Retina (tissue), 1 donor: ENCODE data around the gene ZSCAN18.
A peak's percentile ranks its signal among the peaks of the same experiment; 100 is the strongest.
"Not testable (repeated sequence)": the region's sequence is repeated elsewhere in the genome, so short reads cannot be mapped to it uniquely, and the experiment has no call there.

Experiments used
- DNase-seq: peaks from one replicate; pipeline ENCODE4 v3.0.0-alpha.2; 2016

Gene ZSCAN18, protein sequence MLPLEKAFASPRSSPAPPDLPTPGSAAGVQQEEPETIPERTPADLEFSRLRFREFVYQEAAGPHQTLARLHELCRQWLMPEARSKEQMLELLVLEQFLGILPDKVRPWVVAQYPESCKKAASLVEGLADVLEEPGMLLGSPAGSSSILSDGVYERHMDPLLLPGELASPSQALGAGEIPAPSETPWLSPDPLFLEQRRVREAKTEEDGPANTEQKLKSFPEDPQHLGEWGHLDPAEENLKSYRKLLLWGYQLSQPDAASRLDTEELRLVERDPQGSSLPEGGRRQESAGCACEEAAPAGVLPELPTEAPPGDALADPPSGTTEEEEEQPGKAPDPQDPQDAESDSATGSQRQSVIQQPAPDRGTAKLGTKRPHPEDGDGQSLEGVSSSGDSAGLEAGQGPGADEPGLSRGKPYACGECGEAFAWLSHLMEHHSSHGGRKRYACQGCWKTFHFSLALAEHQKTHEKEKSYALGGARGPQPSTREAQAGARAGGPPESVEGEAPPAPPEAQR

DNA sequence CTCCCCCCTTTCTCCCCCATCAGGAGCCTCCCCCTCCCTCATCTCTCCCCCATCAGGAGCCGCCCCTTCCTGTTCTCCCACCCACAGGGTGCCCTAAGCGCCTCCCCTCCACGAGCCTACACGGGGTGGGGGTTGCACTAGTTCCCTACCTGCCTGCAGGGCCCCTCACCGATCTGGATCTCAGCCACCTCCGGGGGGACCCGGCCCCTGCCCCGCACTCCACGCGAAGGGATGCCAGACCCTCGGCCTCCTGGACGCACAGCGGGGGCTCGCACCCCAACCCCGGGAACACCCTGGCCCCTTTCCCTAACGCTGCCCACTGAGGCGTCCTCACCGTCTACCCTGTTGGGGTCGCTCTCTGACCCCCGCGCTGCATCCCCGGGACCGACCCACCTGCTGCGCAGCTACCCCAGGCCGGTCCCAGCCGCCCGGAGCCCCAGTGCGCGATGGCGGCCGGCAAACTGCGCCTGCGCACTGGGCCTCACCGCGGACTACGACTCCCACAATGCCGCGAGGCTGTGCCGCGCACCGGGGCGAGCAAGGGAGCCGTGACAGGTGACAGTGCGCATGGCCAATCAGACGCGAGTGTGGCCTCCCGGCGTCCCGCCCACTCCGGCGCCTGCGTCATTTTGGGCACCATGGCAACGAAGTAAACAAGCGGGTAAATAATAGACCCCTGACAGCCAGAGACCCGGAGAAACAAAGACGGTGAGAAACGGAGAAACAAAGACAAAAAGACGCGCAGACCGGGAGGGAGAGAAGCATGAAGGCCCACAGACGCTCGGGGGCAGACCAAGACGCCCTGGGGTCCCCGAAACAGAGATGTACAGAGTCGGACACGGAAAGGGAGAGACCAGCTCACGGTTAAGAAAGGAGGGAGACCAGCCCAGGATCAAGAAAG lies at the start of gene ZSCAN18:
ZSCAN18 (minus strand) TSS at position 451 of the 901 bp plus-strand sequence. CDS start 7,964 bp downstream, outside the sequence.
- peak; percentile 98 for DNase-seq

DNA sequence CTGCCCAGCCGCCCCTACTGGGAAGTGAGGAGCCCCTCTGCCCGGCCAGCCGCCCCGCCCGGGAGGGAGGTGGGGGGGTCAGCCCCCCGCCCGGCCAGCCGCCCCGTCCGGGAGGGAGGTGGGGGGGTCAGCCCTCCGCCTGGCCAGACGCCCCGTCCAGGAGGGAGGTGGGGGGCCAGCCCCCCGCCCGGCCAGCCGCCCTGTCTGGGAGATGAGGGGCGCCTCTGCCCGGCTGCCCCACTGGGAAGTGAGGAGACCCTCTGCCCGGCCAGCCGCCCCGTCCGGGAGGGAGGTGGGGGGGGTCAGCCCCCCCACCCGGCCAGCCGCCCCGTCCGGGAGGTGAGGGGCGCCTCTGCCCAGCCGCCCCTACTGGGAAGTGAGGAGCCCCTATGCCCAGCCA lies 49.4 kb upstream of the ZSCAN18 start:
- DNase-seq: not testable (repeated sequence)

DNA sequence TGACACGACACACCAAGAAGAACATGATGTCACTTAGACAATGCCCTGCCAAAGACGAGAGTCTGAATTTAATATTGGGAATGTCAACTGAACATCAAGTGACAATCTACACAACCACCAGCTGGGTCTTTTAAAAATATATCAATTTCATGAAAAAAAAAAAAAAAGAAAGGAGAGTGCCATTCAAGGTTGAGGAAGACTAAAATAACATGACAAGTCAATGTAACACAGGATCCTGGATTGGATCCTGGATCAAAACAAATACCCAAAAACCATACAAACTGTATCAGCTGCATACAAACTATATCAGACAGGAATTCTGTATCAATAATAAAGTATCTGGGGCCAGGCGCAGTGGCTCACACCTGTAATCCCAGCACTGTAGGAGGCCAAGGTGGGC lies 47.8 kb upstream of the ZSCAN18 start:
- DNase-seq: no peak

DNA sequence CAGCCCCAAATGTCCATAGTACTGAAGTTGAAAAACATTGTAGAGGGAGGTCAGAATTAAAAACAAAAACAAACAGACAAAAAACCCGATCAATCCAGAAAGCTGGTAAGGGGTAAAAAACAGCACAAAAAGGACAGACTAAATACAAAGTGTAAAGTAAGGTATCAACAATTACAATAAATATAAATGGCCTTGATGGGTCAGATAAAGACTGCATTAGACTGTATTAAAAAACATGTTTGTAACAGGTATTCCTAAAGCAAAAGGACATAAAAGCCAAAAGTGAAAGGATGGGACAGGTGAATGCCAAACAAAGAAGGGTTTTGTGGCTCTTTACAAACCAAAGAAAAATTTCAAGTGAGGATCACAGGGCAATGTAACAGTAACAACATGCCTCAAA lies 36.2 kb upstream of the ZSCAN18 start:
- no peak for DNase-seq

DNA sequence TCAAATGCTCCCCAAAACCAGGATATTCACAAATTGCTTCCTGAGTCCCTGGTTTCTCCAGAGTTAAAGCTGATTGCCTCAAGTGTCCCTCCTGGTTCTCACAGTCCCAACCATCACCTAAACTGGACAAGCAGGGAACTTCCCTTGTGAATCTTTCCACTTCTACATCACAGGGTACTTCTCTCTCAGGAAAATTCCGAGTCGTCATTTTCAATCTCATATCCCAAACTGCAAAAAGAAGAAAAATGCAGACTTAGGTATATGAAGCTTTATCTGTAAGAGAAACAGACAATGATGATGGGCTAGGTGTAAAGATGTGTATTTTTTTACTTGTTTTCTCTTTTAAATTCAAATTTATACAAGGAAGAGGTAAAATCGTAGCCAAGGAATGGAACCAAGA lies 31.3 kb upstream of the ZSCAN18 start:
- DNase-seq: no peak

DNA sequence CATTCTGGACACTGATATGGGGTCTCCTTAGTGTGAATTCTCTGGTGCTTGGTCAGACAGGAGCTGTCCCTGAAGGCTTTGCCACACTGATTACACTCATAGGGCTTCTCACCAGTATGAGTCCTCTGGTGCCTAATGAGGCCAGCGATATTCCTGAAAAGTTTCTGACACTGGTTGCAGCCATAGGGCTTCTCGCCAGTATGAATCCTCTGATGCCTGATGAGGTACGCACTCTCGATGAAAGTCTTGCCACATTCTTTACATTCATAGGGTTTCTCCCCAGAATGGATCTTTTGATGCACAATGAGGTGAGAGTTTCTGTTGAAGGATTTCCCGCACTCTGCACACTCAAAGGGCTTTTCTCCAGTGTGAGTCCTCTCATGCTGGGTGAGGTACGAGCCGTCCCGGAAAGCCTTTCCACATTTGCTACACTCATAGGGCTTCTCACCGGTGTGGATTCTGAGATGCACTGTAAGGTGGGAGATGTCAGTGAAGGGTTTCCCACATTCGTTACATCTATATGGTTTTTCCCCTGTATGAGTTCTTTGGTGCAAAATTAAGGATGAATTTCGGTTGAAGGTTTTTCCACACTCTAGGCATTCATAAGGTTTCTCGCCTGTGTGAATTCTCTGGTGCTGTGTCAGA lies 30.1 kb upstream of the ZSCAN18 start:
- no peak for DNase-seq

DNA sequence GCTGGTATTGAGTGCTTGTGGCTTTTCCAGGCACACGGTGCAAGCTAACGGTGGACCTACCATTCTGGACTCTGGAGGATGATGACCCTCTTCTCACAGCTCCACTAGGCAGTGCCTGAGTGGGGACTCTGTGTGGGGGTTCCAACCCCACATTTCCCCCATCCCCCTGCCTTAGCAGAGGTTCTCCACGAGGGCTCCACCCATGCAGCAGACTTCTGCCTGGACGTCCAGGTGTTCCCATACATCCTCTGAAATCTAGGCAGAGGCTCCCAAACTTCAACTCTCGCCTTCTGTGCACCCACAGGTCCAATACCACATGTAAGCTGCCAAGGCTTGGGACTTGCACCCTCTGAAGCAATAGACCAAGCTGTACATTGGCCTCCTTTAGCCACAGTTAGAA lies 25.3 kb upstream of the ZSCAN18 start:
- DNase-seq: no peak

DNA sequence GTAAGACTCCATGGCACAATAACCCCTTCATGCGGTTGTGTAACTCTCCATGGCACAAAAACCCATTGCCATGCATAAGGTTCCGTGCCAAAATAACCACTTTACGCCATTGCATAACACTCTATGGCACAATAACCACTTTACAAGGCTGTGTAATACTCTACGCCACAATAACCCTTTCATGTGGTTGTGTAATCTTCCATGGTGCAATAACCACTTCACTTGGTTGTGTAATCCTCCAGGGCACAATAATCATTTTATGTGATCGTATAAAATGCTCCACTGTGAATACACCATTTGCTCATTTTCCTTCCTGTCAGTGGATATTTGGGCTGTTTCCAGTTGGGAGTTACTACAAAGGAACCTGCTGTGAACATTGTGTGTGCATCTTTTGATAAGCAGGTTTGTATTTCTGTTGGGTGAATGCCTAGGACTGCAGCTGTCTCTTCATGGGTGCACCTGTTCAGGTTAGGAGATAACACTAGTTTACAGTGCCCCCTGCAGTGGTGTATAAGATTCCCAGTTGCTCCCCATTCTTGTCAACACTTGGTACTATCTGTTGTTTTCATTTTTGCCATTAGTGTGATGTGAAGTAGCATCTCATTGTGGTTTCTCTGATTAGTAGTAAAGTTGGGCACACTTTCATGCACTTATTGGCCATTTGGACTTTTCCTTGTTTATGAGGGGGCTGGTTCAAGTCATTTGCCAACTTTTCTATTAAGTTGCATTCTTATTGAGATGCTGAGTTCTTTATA lies 21.1 kb upstream of the ZSCAN18 start:
- DNase-seq: no peak

DNA sequence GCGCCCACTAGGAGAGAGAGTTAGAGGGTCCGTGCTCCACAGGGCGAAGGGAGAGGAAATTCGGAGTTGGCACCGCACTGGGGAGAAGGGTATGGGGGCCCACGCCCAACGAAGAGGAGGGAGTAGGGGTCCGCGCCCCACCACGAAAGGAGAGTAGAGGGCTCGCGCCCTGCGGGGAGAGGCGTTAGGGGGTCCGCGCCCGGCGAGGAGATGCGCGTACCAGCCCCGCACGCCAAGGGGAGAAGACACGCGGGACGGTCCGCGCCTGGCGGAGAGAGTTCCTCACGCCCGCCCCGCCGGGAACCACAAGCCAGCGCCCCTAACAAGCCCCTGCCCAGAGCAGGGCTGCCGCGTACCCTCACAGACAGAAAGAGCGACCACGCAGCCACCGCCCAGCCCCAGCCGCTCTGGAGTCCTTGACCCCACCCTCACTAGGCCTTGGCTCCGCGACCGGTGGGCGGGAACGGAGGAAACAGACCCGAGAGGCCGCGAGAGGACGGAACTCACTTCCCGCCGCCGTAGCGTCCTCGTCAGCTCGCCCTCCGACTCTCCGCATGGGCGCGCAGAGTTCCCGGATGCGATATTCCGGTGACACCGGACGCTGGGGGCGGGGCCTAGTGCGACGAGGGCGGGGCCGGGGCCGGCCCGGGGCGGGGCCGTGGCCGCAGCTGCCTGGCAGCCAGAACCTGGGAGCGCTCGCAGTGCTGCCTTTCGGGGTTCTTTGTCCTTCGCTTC lies 20.0 kb upstream of the ZSCAN18 start:
- DNase-seq: peak; percentile 62

DNA sequence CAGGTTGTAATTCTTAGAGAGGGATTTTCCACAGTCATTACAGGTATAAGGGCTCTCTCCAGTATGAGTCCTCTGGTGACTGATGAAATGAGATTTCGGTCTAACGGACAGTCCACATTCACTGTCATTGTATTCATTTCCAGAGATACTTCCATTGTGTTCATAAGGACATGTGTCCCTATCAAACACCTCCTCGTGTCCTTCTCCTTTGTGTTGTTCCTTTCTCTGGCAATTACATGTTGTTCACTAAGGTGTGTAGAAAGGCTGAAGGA lies 10.5 kb upstream of the ZSCAN18 start:
- DNase-seq: no peak

DNA sequence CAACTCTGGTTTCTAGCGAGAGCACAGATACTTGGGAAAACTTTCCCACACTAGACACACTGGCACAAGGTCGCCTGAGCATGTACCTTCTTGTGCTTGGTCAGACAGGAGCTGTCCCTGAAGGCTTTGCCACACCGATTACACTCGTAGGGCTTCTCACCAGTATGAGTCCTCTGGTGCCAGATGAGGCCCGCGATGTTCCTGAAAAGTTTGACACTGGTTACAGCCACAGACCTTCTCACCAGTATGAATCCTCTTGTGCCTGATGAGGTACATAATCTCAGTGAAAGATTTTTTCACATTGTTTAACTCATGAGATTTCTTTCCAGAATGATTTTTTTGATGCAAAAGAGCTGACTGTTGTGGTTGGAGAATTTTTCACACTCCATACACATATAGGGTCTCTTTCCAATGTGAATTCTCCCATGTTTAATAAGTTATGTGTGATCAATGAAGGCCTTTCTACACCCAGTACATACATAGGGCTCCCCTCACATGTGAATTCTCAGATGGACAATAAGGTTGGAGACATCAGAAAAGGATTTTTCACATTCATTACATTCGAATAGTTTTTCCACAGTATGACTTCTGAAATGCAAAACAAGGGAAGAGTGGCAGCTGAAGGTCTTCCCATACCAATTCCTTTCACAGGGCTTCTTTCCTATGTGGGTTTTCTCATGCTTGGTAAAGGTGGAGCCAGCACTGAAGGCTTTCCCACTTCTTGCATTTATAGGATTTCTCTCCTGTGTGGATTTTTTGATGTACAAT lies 9.9 kb upstream of the ZSCAN18 start:
- DNase-seq: no peak

DNA sequence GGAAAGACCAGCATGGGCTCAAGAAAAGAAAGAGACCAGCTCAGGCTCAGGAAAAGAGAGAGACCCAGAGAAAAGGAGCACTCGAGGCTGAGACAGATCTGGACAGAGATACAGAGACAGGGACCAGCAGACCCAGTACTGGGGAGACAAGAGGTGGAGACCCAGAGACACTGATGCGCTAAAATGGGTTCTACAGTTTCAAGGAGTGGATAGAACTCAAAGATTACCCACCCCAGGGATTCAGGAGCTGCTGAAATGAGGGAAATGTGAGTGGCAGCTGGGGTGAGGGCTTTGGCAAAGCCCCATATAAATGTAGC lies 609 bp upstream of the ZSCAN18 start:
- DNase-seq: no peak

DNA sequence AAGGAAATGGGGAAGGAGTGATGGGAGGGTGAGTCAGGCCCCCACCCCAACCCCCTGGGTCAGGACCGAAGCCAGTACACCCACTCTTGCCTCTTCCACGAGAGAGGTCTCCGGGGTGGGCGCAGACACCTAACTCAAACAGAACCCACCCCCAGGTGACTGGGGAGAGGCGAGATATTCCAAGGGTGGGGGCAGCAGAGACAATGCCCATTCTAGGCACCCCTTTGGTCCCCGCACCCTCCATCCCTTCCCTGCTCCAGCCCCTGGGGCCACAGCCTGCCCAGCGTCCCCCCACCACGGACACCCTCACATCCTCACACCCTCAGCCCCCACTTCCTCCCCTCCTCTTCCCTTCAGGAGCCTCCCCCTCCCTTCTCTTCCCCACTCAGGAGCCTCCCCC lies 682 bp downstream of the ZSCAN18 start:
- no peak for DNase-seq

DNA sequence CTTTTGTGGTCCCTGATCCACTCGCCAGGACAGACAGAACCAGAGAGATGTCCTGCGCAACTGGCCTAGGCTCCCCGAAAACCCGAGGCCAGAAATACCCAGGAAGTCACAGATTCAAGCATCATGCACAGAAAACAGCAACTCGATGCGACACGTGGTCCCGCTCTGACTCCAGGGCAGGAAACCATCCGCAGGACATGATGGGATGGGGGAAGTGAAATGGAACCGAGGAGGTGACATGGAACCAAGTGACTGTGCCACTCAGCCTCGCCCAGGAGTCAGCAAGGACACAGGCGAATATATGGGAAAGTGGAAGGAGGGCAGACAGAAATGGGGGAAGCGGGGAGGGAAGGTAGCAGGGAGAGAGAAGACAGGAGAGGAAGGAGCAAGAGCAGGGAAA lies 1.1 kb downstream of the ZSCAN18 start:
- DNase-seq: no peak

DNA sequence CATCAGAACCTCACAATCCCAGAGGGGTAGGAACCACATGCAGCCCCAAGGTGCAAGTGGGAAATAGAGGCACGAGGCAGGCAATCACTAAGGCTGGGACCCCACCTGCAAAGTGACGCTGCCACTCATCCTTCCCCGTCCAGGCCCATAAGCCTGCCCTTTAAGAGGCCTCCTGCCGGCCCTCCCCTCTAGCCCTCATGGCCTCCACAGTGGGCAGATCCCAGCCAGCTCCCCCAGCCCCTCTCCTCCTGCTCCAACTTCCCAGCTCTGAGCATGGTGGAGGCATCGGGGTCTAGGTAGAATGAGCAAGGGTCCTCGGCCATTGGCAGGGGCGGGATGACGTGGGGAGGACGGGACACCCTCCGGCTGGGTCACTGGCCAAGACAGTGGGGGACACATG lies 2.7 kb downstream of the ZSCAN18 start:
- no peak for DNase-seq

DNA sequence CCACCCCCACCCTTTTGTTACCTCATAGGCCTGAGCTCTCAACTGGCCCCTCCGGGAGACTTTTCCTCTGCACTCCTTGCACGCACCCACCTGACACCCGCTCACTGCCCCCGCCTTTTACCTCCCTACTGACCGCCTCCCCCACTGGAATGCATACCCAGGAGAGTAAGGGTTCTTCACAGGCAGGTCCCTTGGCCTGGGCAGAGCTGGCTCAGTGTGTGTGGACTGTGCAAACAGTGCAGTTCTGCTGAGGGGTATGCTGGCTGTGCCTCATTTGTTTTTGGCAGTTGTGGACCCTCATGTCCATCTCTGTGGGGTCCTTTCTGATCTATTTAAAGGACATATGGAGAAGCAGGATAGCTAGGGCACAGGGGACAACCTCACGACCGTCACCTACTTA lies 5.0 kb downstream of the ZSCAN18 start:
- no peak for DNase-seq

DNA sequence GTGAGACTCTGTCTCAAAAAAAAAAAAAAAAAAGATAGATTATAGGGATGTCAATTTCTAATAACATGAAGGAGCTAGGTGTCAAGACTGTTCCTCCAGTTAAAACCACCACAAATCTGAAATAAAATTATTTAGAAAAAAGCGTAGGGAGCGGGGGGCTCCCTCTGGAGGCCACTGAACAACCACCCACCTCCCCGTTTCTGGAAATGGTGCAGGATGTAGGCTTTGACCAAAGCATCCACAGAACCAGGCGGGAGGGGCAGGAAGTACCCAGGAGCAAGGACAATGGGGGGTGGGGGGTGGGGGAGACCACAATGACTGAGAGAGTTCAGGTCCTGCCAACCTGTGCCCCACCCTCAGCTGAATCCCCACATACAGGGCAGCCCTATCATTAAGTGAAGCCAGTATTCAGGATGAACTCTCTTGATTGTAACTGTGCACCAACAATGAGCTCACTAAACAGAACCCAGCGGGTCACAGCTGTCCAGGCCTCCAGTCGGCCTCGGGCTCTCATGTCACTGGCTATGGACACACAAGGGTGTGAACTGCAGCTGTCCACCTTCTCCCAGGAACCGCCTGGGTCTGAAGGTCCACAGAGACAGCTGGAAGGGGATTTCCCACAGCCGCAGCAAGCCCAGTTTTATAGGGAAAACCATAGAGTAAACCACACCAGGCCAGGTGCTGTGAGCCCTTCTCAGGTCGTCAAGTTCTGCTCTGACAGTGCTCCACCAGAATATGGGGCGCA lies 6.6 kb downstream of the ZSCAN18 start:
- DNase-seq: no peak

DNA sequence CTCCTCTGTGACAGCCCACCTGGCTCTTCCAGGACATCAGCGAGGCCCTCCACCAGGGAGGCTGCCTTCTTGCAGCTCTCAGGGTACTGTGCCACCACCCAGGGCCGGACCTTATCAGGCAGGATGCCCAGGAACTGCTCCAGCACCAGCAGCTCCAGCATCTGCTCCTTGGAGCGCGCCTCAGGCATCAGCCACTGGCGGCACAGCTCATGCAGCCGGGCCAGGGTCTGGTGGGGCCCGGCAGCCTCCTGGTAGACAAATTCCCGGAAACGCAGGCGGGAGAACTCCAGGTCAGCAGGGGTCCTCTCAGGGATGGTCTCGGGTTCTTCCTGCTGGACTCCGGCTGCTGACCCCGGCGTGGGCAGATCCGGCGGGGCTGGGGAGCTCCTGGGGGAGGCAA lies 8.2 kb downstream of the ZSCAN18 start:
- no peak for DNase-seq

DNA sequence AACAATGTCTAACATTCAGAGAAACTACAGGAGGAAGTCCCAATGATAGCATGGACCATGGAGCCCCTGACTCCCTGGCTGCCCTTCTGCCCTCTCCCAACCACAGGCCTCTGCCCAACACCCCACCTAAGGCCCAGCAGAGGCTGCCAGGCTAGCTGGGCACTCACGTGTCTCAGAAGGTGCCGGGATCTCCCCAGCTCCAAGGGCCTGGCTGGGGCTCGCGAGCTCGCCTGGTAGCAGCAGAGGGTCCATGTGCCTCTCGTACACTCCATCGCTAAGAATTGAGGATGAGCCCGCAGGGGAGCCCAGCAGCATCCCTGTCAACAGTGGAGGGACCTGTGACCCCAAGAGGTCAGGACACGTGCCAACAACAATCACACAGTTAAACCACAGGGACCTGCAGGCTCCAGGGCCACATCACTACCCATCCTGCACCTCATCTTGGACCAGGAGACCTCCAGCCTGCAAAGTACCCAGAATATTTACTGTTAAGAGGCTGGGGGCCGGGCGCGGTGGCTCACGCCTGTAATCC lies 9.4 kb downstream of the ZSCAN18 start:
- DNase-seq: no peak
